ENCODE data around the gene CYB5R3. TPM values are rescaled to one million over a fixed set of nuclear protein-coding genes. Genes with fewer than 3 reads are reported as not detected.

Gene CYB5R3
- 100 to 1,000 TPM in 11 of 12 donors, not detected in 1; 121 to 206 (median 145) TPM for polyA plus RNA-seq (ENCODE audit: insufficient read length in 12 of 12)
- long read RNA-seq, donor 1, transcript CYB5R3-204 (8 exons, 1,849 nt): minor isoform, 7 of 89 reads
- long read RNA-seq, donor 1, transcript CYB5R3-201 (9 exons, 2,124 nt): major isoform, 61 of 89 reads
- long read RNA-seq, donor 1, partial matches to known transcripts: 18 of 89 reads
- long read RNA-seq, donor 1, other reads (novel, unspliced or antisense): 0 of 89 reads
- long read RNA-seq, donor 2, transcript CYB5R3-201 (9 exons, 2,124 nt): major isoform, 120 of 128 reads
- long read RNA-seq, donor 2, transcript CYB5R3-204 (8 exons, 1,849 nt): minor isoform, 7 of 128 reads
- long read RNA-seq, donor 2, partial matches to known transcripts: 0 of 128 reads
- long read RNA-seq, donor 2, other reads (novel, unspliced or antisense): 0 of 128 reads
- long read RNA-seq, donor 3, transcript CYB5R3-201 (9 exons, 2,124 nt): major isoform, 32 of 35 reads
- long read RNA-seq, donor 3, partial matches to known transcripts: 0 of 35 reads
- long read RNA-seq, donor 3, other reads (novel, unspliced or antisense): 0 of 35 reads
- long read RNA-seq, donor 4, transcript CYB5R3-201 (9 exons, 2,124 nt): major isoform, 29 of 33 reads
- long read RNA-seq, donor 4, partial matches to known transcripts: 0 of 33 reads
- long read RNA-seq, donor 4, other reads (novel, unspliced or antisense): 0 of 33 reads
- long read RNA-seq, donor 5, transcript CYB5R3-204 (8 exons, 1,849 nt): minor isoform, 8 of 114 reads
- long read RNA-seq, donor 5, transcript CYB5R3-201 (9 exons, 2,124 nt): major isoform, 106 of 114 reads
- long read RNA-seq, donor 5, partial matches to known transcripts: 0 of 114 reads
- long read RNA-seq, donor 5, other reads (novel, unspliced or antisense): 0 of 114 reads
- long read RNA-seq, donor 6, transcript CYB5R3-201 (9 exons, 2,124 nt): major isoform, 46 of 50 reads
- long read RNA-seq, donor 6, partial matches to known transcripts: 0 of 50 reads
- long read RNA-seq, donor 6, other reads (novel, unspliced or antisense): 0 of 50 reads
- long read RNA-seq, donor 7, transcript CYB5R3-201 (9 exons, 2,124 nt): major isoform, 34 of 39 reads
- long read RNA-seq, donor 7, partial matches to known transcripts: 0 of 39 reads
- long read RNA-seq, donor 7, other reads (novel, unspliced or antisense): 0 of 39 reads
- long read RNA-seq, donor 8, transcript CYB5R3-204 (8 exons, 1,849 nt): minor isoform, 8 of 126 reads
- long read RNA-seq, donor 8, transcript CYB5R3-201 (9 exons, 2,124 nt): major isoform, 100 of 126 reads
- long read RNA-seq, donor 8, partial matches to known transcripts: 17 of 126 reads
- long read RNA-seq, donor 8, other reads (novel, unspliced or antisense): 0 of 126 reads
- long read RNA-seq, donor 9, transcript CYB5R3-204 (8 exons, 1,849 nt): minor isoform, 5 of 41 reads
- long read RNA-seq, donor 9, transcript CYB5R3-201 (9 exons, 2,124 nt): major isoform, 30 of 41 reads
- long read RNA-seq, donor 9, partial matches to known transcripts: 5 of 41 reads
- long read RNA-seq, donor 9, other reads (novel, unspliced or antisense): 0 of 41 reads
- long read RNA-seq, donor 10, transcript CYB5R3-201 (9 exons, 2,124 nt): major isoform, 79 of 87 reads
- long read RNA-seq, donor 10, transcript CYB5R3-204 (8 exons, 1,849 nt): minor isoform, 7 of 87 reads
- long read RNA-seq, donor 10, partial matches to known transcripts: 0 of 87 reads
- long read RNA-seq, donor 10, other reads (novel, unspliced or antisense): 0 of 87 reads
- long read RNA-seq, donor 11, transcript CYB5R3-201 (9 exons, 2,124 nt): major isoform, 92 of 99 reads
- long read RNA-seq, donor 11, partial matches to known transcripts: 0 of 99 reads
- long read RNA-seq, donor 11, other reads (novel, unspliced or antisense): 0 of 99 reads

- DNase-seq: peak; percentile 74
These were observed at the start of gene CYB5R3 for GRCh38 chr22:42649246-42650099. CYB5R3 (minus strand) TSS chr22:42649392; CDS start chr22:42649315, 77 bp downstream.

DNA sequence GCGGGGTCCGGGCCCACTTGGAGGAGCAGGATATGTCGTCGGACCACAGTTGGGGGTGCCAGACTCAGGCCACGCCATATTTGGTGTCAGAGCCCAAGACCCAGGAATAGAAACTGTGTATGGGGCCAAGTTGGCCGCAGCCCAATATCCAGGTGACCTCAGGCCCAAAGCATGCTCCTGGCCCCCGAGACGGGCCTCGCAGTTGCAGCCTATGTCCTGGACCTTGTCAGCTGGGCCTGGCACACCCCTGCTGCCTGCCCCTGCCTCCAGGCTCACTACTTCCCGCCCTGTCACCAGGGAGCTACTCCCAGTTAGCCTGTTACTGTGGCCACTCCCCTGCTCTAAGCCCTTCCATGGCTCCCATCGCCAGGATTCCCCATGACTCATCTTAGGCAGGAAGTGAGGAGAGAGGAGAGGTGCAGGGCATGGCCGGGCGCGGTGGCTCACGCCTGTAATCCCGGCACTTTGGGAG is 48.4 kb upstream of the CYB5R3 start:
- peak; percentile 59 for DNase-seq

- no peak for DNase-seq
These were observed 47.3 kb upstream of the CYB5R3 start for GRCh38 chr22:42696331-42696967.

DNA sequence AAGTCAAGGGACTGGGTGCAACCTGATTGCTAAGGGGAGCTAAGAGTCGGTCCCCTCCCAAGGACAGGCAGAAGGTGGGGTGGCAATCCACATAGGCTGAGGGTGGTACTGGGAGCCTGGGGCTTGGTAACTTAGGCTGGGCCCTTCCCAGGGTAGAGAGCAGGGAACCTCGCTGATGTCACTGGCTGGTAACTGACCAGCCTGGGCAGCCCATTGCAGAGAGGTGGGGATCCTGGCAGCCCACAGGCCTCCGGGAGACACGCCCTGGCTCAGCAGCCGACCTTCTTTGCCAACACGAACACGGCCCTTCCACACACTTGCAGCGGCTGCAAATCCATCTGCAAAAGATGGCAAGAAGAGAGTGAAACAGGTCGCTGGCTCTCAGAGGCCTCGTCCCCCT is 46.1 kb upstream of the CYB5R3 start:
- no peak for DNase-seq

- no peak for DNase-seq
These were observed 44.8 kb upstream of the CYB5R3 start for GRCh38 chr22:42693763-42694683.

DNA sequence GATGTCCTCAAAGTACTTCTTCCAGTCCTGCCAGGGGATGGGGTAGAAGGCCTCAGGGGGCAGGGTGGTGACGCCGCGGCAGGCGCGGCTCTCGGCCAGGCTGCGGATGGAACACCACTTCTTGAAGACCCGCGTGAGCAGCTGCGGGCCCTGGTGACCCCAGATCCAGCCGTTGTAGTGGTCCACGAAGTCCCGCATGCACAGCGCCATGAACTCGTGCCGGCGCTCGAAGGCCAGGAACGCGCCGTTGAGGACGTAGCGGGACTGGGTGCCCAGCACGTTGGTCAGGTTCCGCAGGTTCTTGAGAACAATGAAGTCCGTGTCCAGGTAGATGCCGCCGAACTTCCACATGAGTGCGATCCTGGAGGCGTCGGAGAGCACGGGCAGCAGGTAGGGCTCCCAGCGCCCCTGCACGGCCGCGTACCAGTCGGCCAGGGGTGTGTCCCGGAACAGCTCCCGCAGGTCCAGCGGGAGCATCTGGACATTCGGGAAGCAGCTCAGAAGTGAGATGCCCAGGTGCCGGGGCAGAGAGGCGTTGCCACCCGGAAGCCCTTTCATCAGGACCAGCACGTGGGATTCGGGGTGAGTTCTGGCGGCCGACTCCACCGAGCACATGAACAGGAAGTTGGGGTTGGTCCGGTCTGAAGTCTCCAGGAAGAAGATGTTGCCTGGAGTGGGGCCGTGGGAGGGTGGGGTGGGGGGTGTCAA is 44.0 kb upstream of the CYB5R3 start:
- DNase-seq: no peak

DNA sequence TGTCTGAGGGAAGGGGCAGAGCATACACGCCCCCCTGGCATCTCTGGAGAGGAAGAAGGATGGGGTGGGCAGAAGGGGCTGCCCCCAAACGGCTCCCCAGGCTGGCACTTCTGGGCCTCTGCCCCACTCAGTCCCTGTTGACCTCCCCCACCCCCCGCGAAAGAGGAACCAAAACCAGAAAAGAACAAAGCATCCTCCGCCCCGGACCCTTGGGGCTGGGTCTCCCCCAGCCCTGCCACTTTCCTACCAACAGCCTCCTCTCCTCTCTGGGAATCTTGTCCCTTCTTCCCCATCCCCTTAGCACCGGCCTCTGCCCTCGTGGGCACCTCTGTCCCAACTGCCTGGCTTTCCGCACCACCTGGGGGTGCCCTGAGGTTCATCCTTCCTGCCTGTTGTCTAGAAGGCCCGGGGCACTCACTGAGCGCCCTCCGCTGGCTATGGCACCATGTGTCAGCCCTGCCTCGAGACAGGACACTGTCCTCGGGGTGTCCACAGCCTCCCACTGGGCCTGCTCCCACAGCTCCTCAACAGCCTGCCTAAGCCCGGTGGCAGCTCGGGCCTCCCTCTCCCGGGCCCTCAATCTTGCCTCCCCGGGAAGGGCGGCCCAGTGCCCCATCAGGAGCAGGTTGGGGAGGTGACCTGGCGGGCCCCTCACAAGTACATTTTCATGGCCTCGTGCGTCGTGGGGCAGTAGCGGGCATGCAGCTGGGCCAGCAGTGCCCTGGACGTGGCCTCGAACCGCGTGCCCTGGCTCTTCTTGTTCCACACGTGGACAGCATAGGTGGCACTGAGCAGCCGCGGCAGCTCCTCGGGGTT is 43.3 kb upstream of the CYB5R3 start:
- no peak for DNase-seq

- DNase-seq: no peak
These were observed 42.2 kb upstream of the CYB5R3 start for GRCh38 chr22:42691440-42691839.

DNA sequence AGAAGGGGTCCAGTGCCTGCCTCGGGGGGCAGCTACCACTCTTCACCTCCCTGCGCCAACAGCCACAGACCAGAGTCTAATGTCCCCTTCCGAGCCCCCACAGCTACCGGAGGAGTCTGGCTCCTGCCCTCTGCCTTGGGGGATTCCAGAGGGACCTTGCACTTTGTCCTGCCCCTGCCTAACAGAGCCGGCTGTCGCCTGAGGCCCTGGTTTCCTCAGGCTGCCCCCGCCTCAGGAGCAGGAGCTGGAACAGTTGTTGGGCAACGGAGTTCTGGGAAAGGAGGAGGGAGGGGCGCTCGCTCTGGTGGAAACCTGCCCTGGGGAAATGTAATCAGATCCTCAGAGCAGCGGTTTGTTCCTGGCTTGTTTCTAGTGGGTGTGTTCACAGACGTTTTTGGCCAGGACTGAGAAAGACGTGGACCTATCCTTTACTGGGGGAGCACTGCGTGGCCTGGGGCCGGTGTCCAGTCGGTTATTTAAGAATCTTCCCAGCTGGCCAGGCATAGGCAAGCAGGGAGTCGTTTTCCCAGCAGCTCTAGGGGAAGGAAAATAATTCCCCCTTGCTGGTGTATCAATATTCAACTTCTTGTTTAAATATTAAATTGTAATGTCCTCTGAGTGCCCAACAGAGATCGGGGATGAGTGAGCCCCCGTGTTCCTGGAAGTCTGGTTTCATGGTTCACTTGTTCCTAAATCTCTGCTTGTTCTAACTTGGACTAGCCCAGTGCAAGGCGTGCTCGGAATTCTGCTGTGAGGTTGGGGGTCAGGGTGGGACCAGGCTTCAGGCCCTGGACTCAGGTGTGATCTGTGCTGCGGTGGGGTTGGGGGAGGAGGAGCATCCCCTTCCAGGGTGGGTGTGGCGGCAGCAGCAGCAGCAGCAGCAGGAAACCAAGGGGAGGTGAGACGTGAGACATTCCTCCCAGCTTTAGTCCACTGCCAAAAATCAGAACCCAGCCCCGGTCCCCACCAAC is 39.3 kb upstream of the CYB5R3 start:
- peak; percentile 98 for DNase-seq

- no peak for DNase-seq
These were observed 37.7 kb upstream of the CYB5R3 start for GRCh38 chr22:42686756-42687491.

DNA sequence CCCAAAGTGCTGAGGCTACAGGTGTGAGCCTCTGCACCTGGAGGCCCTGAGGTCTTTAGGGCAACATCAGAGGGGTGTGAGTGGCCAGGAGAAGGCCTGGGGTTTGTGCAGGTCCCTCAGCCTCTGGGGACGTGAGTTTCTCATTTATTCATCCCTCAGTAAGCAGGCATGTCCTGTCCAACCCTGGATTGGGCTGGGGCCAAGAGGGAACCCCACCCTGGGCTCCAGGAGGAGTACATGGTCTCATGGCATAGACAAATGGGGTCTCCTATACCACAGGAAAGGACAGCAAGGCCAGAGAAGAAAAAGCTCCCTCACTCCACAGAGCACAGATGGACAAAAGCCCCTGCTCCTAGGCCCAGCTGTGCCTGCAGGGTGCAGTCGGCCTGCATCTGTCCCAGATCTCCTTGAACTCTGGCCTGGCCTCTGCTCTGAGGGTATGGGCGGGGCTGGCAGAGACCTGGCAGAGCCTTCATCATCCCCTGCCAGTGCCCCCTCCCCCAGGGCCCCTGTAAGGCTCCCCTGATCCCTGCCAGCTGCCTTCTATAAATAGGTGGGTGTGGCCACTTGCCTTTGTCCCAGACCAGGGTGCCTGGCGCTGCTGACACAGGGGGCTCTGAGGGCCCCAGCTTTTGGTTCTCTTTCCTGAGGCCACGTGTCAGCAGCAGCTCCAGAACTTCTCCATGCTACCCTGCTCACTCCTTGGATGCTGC is 36.9 kb upstream of the CYB5R3 start:
- peak; percentile 41 for DNase-seq

GRCh38 chr22:42684462-42685195 is 35.4 kb upstream of the CYB5R3 start:
- DNase-seq: no peak

All from muscle of arm (tissue), 14 donors.